ENCODE data around the gene STON1. TPM values are rescaled to one million over a fixed set of nuclear protein-coding genes. Genes with fewer than 3 reads are reported as not detected.

STON1 gene
- total RNA-seq, 2 donors from 2014 or later = 34.0 to 48.7 TPM

DNA sequence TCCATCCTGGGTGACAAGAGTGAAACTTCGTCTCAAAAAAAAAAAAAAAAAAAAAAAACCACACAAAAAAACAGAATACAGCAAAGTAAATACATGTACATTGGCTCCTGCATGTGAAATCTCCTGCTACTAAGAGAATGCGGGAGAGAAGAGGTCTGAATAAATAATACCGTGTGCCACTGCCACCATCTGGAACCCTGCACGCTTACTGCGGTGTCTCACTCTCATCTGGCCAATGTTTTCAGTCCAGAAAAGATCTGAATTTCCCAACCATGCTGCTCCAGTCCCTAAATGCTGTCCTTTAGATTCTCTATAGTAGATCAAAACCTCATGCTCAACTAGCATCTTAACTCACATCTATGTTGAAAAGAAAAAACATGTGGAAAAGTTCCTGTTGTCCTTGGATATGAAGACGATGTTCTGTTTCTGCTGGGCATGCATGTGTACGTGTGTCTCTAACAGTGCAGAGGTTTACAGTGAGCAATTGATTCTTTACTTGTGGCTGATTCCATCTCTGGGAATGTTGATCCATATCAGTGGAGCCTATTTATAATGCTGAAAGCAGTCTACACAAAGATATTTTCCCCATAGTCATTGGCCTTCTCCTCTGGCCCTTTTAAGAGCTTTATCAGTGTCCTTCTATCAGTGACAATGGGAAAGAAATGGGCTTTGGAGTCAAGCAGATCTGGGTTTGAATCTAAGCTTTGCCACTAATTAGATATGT is 11.9 kb downstream of the STON1 start:
- 77% methylated on average over 7 of the region's 7 CpGs for WGBS
- Histone ChIP-seq H3K36me3 (no peaks in the 10 kb centered on the region), H3K27ac (no peak overlapping the region), H3K27me3 (replicated peaks; ENCODE audit: insufficient read depth) (no peaks in the 10 kb centered on the region), H3K9me3 (no peaks in the 10 kb centered on the region), H3K4me3 (no peak overlapping the region), H3K4me1 (replicated peaks) (no peaks in the 10 kb centered on the region)
- intact Hi-C loops (cut with DNase I) = no loop called here
- TF ChIP-seq POLR2A (IDR thresholded peaks at IDR 0.05) (no peak), POLR2AphosphoS5 (IDR thresholded peaks at IDR 0.05) (no peak)
- TF ChIP-seq, protein P1, sequence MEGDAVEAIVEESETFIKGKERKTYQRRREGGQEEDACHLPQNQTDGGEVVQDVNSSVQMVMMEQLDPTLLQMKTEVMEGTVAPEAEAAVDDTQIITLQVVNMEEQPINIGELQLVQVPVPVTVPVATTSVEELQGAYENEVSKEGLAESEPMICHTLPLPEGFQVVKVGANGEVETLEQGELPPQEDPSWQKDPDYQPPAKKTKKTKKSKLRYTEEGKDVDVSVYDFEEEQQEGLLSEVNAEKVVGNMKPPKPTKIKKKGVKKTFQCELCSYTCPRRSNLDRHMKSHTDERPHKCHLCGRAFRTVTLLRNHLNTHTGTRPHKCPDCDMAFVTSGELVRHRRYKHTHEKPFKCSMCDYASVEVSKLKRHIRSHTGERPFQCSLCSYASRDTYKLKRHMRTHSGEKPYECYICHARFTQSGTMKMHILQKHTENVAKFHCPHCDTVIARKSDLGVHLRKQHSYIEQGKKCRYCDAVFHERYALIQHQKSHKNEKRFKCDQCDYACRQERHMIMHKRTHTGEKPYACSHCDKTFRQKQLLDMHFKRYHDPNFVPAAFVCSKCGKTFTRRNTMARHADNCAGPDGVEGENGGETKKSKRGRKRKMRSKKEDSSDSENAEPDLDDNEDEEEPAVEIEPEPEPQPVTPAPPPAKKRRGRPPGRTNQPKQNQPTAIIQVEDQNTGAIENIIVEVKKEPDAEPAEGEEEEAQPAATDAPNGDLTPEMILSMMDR (IDR thresholded peaks at IDR 0.05) = no peak
- no peak for DNase-seq (ENCODE audit: low spot score)

DNA sequence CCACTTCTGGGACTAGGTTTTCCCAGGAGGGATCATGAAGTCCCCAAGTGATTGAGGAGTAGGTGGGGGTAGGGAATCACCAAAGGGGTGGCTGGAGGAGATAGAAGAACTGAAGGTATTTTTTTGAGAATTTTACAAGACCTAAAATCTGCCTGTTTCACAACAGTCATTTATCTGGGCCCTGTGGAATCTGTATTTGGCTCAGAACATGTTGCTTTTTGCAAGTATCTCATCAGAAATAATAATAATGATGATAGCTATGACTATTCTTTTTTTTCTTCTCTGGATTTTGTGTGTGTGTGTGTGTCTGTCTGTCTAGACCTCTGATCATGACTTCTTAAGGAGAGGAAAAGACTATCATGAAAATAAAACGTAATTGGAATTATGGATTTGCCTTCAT is 13.9 kb downstream of the STON1 start:
- intact Hi-C loops (cut with DNase I) = no loop called here
- Histone ChIP-seq H3K9me3 (no peaks in the 10 kb centered on the region), H3K4me1 (replicated peaks) (no peaks in the 10 kb centered on the region), H3K27ac (no peak overlapping the region), H3K4me3 (no peak overlapping the region), H3K27me3 (replicated peaks; ENCODE audit: insufficient read depth) (no peaks in the 10 kb centered on the region), H3K36me3 (no peaks in the 10 kb centered on the region)
- 97% methylated on average over 1 of the region's 1 CpG for WGBS
- TF ChIP-seq POLR2A (IDR thresholded peaks at IDR 0.05) (no peak), POLR2AphosphoS5 (IDR thresholded peaks at IDR 0.05) (no peak)
- TF ChIP-seq, protein P1 (IDR thresholded peaks at IDR 0.05) = no peak
- no peak for DNase-seq (ENCODE audit: low spot score)

DNA sequence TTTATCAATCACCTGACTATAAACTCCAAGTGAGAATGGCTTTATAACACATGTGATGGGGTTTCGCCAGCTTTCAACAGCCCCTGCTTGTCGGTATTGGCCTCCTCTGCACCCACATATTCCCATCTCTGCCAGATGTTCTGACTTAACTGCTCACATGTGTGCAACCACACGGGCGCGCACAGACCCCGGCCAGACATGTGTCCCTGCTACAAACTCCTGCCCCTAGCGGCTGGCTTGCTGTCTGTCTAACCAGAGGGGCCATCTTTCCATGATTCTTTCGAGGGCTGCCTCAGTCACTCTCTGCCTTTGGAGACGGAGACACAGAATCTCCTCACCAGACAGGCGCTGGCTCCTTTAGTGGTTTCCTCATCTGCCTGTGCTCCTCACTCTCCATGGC is 15.3 kb downstream of the STON1 start:
- intact Hi-C loops (cut with DNase I) = no loop called here
- H3K4me1 ChIP-seq (replicated peaks) = no peaks in the 10 kb centered on the region
- no peak for TF ChIP-seq POLR2AphosphoS5 (IDR thresholded peaks at IDR 0.05)
- TF ChIP-seq, protein P1 (IDR thresholded peaks at IDR 0.05) = no peak
- TF ChIP-seq POLR2A (IDR thresholded peaks at IDR 0.05) = no peak
- DNase-seq (ENCODE audit: low spot score) = no peak
- 65% methylated on average over 10 of the region's 10 CpGs for WGBS
- no peaks in the 10 kb centered on the region for H3K27me3 ChIP-seq (replicated peaks; ENCODE audit: insufficient read depth)
- no peaks in the 10 kb centered on the region for H3K36me3 ChIP-seq
- no peak overlapping the region for H3K27ac ChIP-seq
- H3K4me3 ChIP-seq = no peak overlapping the region
- H3K9me3 ChIP-seq = no peaks in the 10 kb centered on the region

DNA sequence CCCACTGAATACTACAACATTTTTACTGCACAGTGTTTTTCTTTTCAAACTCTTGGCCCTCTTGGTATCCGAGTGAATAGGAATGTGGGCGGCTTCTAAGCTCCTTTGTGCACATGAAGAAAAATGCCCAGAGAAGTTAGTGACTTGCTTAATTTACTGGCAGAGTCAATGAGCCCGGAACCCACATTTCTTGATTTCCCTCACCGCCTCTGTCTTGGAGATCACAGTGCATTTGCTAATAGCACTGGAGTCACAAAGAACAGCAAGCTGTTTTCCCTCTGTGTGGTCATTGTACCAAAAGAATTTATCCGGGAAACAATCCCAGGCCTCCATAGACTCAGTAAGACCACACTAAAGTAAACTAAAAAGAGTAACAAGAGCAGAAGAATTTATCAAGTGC is 18.9 kb downstream of the STON1 start:
- H3K9me3 ChIP-seq = no peaks in the 10 kb centered on the region
- H3K27me3 ChIP-seq (replicated peaks; ENCODE audit: insufficient read depth) = no peaks in the 10 kb centered on the region
- intact Hi-C loops (cut with DNase I) = no loop called here
- DNase-seq (ENCODE audit: low spot score) = no peak
- no peak overlapping the region for H3K27ac ChIP-seq
- TF ChIP-seq POLR2AphosphoS5 (IDR thresholded peaks at IDR 0.05) (no peak), POLR2A (IDR thresholded peaks at IDR 0.05) (no peak)
- TF ChIP-seq, protein P1 (IDR thresholded peaks at IDR 0.05) = no peak
- WGBS = 51% methylated on average over 5 of the region's 5 CpGs
- H3K4me3 ChIP-seq = no peak overlapping the region
- no peaks in the 10 kb centered on the region for H3K4me1 ChIP-seq (replicated peaks)
- H3K36me3 ChIP-seq = no peaks in the 10 kb centered on the region

DNA sequence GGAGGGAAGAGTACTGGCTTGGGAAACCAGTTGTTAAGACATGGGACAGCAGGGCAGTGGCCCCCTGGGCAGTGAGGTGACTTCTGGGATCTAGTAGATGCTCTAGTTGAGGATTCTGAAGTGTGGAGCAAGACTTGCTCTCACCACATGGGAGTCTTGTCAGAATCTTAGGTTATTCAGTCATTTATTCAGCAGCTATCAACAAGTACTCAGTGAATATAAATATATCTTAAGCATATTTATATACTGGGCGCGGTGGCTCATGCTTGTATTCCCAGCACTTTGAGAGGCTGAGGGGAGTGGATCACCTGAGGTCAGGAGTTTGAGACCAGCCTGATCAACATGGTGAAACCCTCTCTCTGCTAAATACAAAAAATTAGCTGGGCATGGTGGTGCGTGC is 20.0 kb downstream of the STON1 start:
- Histone ChIP-seq H3K4me3 (no peak overlapping the region), H3K4me1 (replicated peaks) (no peaks in the 10 kb centered on the region), H3K27ac (no peak overlapping the region), H3K9me3 (no peaks in the 10 kb centered on the region), H3K27me3 (replicated peaks; ENCODE audit: insufficient read depth) (no peaks in the 10 kb centered on the region), H3K36me3 (no peaks in the 10 kb centered on the region)
- intact Hi-C loops (cut with DNase I) = no loop called here
- DNase-seq (ENCODE audit: low spot score) = no peak
- WGBS = 98% methylated on average over 3 of the region's 3 CpGs
- TF ChIP-seq POLR2AphosphoS5 (IDR thresholded peaks at IDR 0.05) = no peak
- TF ChIP-seq, protein P1 (IDR thresholded peaks at IDR 0.05) = no peak
- no peak for TF ChIP-seq POLR2A (IDR thresholded peaks at IDR 0.05)

All from prostate gland (tissue), 2 donors.